GM23338 (cell line): ENCODE measurements around the gene PITPNC1. TPM values are rescaled to one million over a fixed set of nuclear protein-coding genes. Genes with fewer than 3 reads are reported as not detected.

Experiments
- ATAC-seq: fragments of 200-7000 bp; cut with Tn5 transposase; 3 replicates; pipeline ENCODE4 v1.9.1; 2020
- DNase-seq: peaks from one replicate; pipeline ENCODE4 v3.0.0-alpha.2; 2015; ENCODE audit warnings: low spot score
- H2AFZ ChIP-seq: fragments of 200-600 bp; sonication (generic); 2 replicates; pipeline ENCODE4 v1.8.0; 2016; ENCODE audit warnings: antibody characterized with exemption, mild to moderate bottlenecking, moderate library complexity
- H3F3A ChIP-seq: fragments of 200-600 bp; sonication (generic); replicated peaks from 2 replicates; pipeline ENCODE4 v1.8.0; 2017; ENCODE audit warnings: antibody characterized with exemption, mixed run types, low read depth
- H3K27ac ChIP-seq: fragments of 200-600 bp; sonication (generic); 2 replicates; pipeline ENCODE4 v1.6.1; 2016; ENCODE audit warnings: low read depth
- H3K27me3 ChIP-seq: fragments of 200-600 bp; sonication (generic); 2 replicates; pipeline ENCODE4 v1.8.0; 2016; ENCODE audit warnings: mild to moderate bottlenecking, mixed run types, moderate library complexity; ENCODE audit not compliant: insufficient read depth
- H3K36me3 ChIP-seq: fragments of 200-600 bp; sonication (generic); 2 replicates; pipeline ENCODE4 v1.8.0; 2016; ENCODE audit warnings: mild to moderate bottlenecking; ENCODE audit not compliant: insufficient read depth
- H3K4me1 ChIP-seq: fragments of 200-600 bp; sonication (generic); 2 replicates; pipeline ENCODE4 v1.8.0; 2016; ENCODE audit warnings: mild to moderate bottlenecking, moderate library complexity; ENCODE audit not compliant: insufficient read depth
- H3K4me2 ChIP-seq: fragments of 200-600 bp; sonication (generic); 2 replicates; pipeline ENCODE4 v1.7.1; 2017; ENCODE audit warnings: mixed run types
- H3K4me3 ChIP-seq: fragments of 200-600 bp; sonication (generic); 2 replicates; pipeline ENCODE4 v1.6.1; 2016; ENCODE audit warnings: mixed run types
- H3K79me2 ChIP-seq: fragments of 200-600 bp; sonication (generic); replicated peaks from 2 replicates; pipeline ENCODE4 v1.8.0; 2017; ENCODE audit warnings: mild to moderate bottlenecking; ENCODE audit not compliant: insufficient read depth
- H3K9me2 ChIP-seq: fragments of 200-600 bp; sonication (generic); 2 replicates; pipeline ENCODE4 v1.8.0; 2017; ENCODE audit not compliant: insufficient read depth
- H4K20me1 ChIP-seq: fragments of 200-600 bp; sonication (generic); replicated peaks from 2 replicates; pipeline ENCODE4 v1.8.0; 2017; ENCODE audit warnings: mild to moderate bottlenecking; ENCODE audit not compliant: insufficient read depth
- H3K27ac Mint-ChIP-seq: 2 replicates; pipeline ENCODE4 v1.8.0; 2020; ENCODE audit warnings: inconsistent platforms, mild to moderate bottlenecking, moderate library complexity, mixed read lengths
- H3K27me3 Mint-ChIP-seq: 3 replicates; pipeline ENCODE4 v1.8.0; 2022; ENCODE audit warnings: low read depth, mild to moderate bottlenecking, moderate library complexity, mixed read lengths, inconsistent platforms; ENCODE audit not compliant: insufficient read depth, poor library complexity
- H3K36me3 Mint-ChIP-seq: 3 replicates; pipeline ENCODE4 v1.8.0; 2021; ENCODE audit warnings: low read depth, mild to moderate bottlenecking, inconsistent platforms, moderate library complexity, mixed read lengths
- H3K4me1 Mint-ChIP-seq: 3 replicates; pipeline ENCODE4 v1.8.0; 2020; ENCODE audit warnings: mild to moderate bottlenecking, inconsistent platforms, mixed read lengths
- H3K4me3 Mint-ChIP-seq: 3 replicates; pipeline ENCODE4 v1.8.0; 2021; ENCODE audit warnings: moderate library complexity, mild to moderate bottlenecking, inconsistent platforms, mixed read lengths
- H3K9me3 Mint-ChIP-seq: 3 replicates; pipeline ENCODE4 v1.8.0; 2020; ENCODE audit warnings: moderate library complexity, mild to moderate bottlenecking, inconsistent platforms, mixed read lengths
- CREB1 ChIP-seq: fragments of 250-450 bp; sonication (Bioruptor Pico); IDR thresholded peaks from 2 replicates; pipeline ENCODE4 v1.5.0; 2020; ENCODE audit warnings: low read depth, mild to moderate bottlenecking, moderate library complexity
- CTCF ChIP-seq, 2 experiments: fragments of 200-600 bp in 1 of 2; sonication (generic) in 1 of 2; conservative IDR thresholded peaks; 2 replicates each; pipeline versions ENCODE4 v1.5.1 to v1.6.1; 2016 to 2017; ENCODE audit warnings: antibody characterized with exemption in 2 of 2, low read depth in 2 of 2, mild to moderate bottlenecking in 2 of 2, moderate library complexity in 1 of 2
- EZH2 ChIP-seq: fragments of 200-600 bp; sonication (generic); IDR thresholded peaks from one replicate; pipeline ENCODE4 v1.8.0; 2017; ENCODE audit warnings: antibody characterized with exemption, mild to moderate bottlenecking, low read depth; ENCODE audit not compliant: unreplicated experiment
- EZH2phosphoT487 ChIP-seq: fragments of 200-600 bp; sonication (generic); IDR thresholded peaks from one replicate; pipeline ENCODE4 v1.8.1; 2018; ENCODE audit warnings: antibody characterized with exemption; ENCODE audit not compliant: unreplicated experiment
- JUNB ChIP-seq: IDR thresholded peaks from one replicate; pipeline ENCODE4 v1.6.1; 2016; ENCODE audit warnings: antibody characterized with exemption; ENCODE audit not compliant: unreplicated experiment
- NANOG ChIP-seq: IDR thresholded peaks from 2 replicates; pipeline ENCODE4 v1.6.1; 2016; ENCODE audit warnings: antibody characterized with exemption, borderline replicate concordance
- POLR2AphosphoS5 ChIP-seq: IDR thresholded peaks from 2 replicates; pipeline ENCODE4 v1.6.1; 2016; ENCODE audit warnings: antibody characterized with exemption, low read depth
- STAT1 ChIP-seq: IDR thresholded peaks from one replicate; pipeline ENCODE4 v1.6.1; 2016; ENCODE audit warnings: antibody characterized with exemption; ENCODE audit not compliant: unreplicated experiment
- ZNF114 ChIP-seq: fragments of 250-450 bp; sonication (Bioruptor Pico); IDR thresholded peaks from 2 replicates; pipeline ENCODE4 v1.5.0; 2020; ENCODE audit warnings: mild to moderate bottlenecking, moderate library complexity
- ZNF331 ChIP-seq: fragments of 250-450 bp; sonication (Bioruptor Pico); IDR thresholded peaks from 2 replicates; pipeline ENCODE4 v1.5.0; 2020; ENCODE audit warnings: low read depth, mild to moderate bottlenecking, moderate library complexity
- polyA plus RNA-seq: library from polyadenylated mRNA; unstranded; fragments of >200 nt; fragmentation: Nextera tagmentation; extraction: Ambion mirVana; gene quantifications from 2 replicates; pipeline ENCODE4 v1.2.1, GENCODE V29; 2016
- total RNA-seq: library from RNA; depleted of rRNA; stranded (reverse); fragments of >200 nt; shearing (Covaris generic); gene quantifications from 2 replicates; pipeline ENCODE4 v1.2.3, GENCODE V29; 2014
- TF ChIP-seq, protein P1 (sequence below): IDR thresholded peaks from one replicate; pipeline ENCODE4 v1.6.1; 2018; ENCODE audit warnings: antibody characterized with exemption; ENCODE audit not compliant: unreplicated experiment
- TF ChIP-seq, protein P2 (sequence below): fragments of 250-450 bp; sonication (Bioruptor Pico); IDR thresholded peaks from 2 replicates; pipeline ENCODE4 v1.5.0; 2020; ENCODE audit warnings: mild to moderate bottlenecking, moderate library complexity
- TF ChIP-seq, protein P3 (sequence below): IDR thresholded peaks from 2 replicates; pipeline ENCODE4 v1.6.1; 2016; ENCODE audit warnings: antibody characterized with exemption

The PITPNC1 gene
- total and polyA plus RNA-seq, 2 experiments from 2014 or later, result 23.0 to 32.6 TPM

DNA sequence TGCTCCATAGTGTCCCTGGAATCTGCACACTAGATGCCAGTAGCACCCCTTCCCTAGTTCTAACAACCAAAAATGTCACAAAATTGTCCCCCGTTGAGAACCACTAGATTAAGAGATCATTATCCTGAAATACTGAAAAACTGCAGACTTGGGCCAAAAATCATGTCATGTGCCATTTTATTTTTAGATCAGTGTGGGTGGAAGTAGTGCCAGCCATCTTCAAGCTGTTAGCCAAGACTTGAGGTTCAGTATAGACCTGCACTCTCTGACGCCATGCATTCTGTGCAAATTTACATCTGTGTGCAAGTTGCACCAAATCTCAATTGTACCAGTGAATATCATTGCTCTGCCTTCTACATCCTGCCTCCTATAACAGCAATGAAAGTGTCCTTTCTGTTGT is 309.2 kb downstream of the PITPNC1 start:
- Histone ChIP-seq H3K79me2 (no peaks in the 10 kb centered on the region), H2AFZ (no peak overlapping the region), H3K4me1 (peaks cover 4% of the 10 kb centered on the region), H3K4me2 (no peak overlapping the region), H3K9me2 (no peaks in the 10 kb centered on the region), H3K4me3 (no peak overlapping the region), H3K36me3 (no peaks in the 10 kb centered on the region), H4K20me1 (no peaks in the 10 kb centered on the region), H3K27me3 (no peaks in the 10 kb centered on the region), H3F3A (no peaks in the 10 kb centered on the region; the same call in 1 of the 2 replicates), H3K27ac (no peak overlapping the region)
- no peak for DNase-seq
- Mint-ChIP-seq H3K9me3 (no peaks in the 10 kb centered on the region), H3K36me3 (no peaks in the 10 kb centered on the region), H3K27me3 (no peaks in the 10 kb centered on the region), H3K4me1 (peaks cover 12% of the 10 kb centered on the region), H3K4me3 (no peak overlapping the region), H3K27ac (no peak overlapping the region)
- no peak for TF ChIP-seq POLR2AphosphoS5
- no peak for TF ChIP-seq CREB1 (CRISPR knock-in tag)
- TF ChIP-seq, protein P1, sequence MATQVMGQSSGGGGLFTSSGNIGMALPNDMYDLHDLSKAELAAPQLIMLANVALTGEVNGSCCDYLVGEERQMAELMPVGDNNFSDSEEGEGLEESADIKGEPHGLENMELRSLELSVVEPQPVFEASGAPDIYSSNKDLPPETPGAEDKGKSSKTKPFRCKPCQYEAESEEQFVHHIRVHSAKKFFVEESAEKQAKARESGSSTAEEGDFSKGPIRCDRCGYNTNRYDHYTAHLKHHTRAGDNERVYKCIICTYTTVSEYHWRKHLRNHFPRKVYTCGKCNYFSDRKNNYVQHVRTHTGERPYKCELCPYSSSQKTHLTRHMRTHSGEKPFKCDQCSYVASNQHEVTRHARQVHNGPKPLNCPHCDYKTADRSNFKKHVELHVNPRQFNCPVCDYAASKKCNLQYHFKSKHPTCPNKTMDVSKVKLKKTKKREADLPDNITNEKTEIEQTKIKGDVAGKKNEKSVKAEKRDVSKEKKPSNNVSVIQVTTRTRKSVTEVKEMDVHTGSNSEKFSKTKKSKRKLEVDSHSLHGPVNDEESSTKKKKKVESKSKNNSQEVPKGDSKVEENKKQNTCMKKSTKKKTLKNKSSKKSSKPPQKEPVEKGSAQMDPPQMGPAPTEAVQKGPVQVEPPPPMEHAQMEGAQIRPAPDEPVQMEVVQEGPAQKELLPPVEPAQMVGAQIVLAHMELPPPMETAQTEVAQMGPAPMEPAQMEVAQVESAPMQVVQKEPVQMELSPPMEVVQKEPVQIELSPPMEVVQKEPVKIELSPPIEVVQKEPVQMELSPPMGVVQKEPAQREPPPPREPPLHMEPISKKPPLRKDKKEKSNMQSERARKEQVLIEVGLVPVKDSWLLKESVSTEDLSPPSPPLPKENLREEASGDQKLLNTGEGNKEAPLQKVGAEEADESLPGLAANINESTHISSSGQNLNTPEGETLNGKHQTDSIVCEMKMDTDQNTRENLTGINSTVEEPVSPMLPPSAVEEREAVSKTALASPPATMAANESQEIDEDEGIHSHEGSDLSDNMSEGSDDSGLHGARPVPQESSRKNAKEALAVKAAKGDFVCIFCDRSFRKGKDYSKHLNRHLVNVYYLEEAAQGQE, result no peak
- no peak for TF ChIP-seq ZNF331 (CRISPR knock-in tag)
- TF ChIP-seq STAT1, result no peak
- TF ChIP-seq, protein P2, sequence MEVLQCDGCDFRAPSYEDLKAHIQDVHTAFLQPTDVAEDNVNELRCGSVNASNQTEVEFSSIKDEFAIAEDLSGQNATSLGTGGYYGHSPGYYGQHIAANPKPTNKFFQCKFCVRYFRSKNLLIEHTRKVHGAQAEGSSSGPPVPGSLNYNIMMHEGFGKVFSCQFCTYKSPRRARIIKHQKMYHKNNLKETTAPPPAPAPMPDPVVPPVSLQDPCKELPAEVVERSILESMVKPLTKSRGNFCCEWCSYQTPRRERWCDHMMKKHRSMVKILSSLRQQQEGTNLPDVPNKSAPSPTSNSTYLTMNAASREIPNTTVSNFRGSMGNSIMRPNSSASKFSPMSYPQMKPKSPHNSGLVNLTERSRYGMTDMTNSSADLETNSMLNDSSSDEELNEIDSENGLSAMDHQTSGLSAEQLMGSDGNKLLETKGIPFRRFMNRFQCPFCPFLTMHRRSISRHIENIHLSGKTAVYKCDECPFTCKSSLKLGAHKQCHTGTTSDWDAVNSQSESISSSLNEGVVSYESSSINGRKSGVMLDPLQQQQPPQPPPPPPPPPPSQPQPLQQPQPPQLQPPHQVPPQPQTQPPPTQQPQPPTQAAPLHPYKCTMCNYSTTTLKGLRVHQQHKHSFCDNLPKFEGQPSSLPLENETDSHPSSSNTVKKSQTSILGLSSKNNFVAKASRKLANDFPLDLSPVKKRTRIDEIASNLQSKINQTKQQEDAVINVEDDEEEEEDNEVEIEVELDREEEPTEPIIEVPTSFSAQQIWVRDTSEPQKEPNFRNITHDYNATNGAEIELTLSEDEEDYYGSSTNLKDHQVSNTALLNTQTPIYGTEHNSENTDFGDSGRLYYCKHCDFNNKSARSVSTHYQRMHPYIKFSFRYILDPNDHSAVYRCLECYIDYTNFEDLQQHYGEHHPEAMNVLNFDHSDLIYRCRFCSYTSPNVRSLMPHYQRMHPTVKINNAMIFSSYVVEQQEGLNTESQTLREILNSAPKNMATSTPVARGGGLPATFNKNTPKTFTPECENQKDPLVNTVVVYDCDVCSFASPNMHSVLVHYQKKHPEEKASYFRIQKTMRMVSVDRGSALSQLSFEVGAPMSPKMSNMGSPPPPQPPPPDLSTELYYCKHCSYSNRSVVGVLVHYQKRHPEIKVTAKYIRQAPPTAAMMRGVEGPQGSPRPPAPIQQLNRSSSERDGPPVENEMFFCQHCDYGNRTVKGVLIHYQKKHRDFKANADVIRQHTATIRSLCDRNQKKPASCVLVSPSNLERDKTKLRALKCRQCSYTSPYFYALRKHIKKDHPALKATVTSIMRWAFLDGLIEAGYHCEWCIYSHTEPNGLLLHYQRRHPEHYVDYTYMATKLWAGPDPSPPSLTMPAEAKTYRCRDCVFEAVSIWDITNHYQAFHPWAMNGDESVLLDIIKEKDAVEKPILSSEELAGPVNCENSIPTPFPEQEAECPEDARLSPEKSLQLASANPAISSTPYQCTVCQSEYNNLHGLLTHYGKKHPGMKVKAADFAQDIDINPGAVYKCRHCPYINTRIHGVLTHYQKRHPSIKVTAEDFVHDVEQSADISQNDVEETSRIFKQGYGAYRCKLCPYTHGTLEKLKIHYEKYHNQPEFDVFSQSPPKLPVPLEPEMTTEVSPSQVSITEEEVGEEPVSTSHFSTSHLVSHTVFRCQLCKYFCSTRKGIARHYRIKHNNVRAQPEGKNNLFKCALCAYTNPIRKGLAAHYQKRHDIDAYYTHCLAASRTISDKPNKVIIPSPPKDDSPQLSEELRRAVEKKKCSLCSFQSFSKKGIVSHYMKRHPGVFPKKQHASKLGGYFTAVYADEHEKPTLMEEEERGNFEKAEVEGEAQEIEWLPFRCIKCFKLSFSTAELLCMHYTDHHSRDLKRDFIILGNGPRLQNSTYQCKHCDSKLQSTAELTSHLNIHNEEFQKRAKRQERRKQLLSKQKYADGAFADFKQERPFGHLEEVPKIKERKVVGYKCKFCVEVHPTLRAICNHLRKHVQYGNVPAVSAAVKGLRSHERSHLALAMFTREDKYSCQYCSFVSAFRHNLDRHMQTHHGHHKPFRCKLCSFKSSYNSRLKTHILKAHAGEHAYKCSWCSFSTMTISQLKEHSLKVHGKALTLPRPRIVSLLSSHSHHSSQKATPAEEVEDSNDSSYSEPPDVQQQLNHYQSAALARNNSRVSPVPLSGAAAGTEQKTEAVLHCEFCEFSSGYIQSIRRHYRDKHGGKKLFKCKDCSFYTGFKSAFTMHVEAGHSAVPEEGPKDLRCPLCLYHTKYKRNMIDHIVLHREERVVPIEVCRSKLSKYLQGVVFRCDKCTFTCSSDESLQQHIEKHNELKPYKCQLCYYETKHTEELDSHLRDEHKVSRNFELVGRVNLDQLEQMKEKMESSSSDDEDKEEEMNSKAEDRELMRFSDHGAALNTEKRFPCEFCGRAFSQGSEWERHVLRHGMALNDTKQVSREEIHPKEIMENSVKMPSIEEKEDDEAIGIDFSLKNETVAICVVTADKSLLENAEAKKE (CRISPR knock-in tag), result no peak
- no peak for TF ChIP-seq NANOG
- no peak for TF ChIP-seq EZH2
- TF ChIP-seq, protein P3, sequence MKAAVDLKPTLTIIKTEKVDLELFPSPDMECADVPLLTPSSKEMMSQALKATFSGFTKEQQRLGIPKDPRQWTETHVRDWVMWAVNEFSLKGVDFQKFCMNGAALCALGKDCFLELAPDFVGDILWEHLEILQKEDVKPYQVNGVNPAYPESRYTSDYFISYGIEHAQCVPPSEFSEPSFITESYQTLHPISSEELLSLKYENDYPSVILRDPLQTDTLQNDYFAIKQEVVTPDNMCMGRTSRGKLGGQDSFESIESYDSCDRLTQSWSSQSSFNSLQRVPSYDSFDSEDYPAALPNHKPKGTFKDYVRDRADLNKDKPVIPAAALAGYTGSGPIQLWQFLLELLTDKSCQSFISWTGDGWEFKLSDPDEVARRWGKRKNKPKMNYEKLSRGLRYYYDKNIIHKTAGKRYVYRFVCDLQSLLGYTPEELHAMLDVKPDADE, result no peak
- no peak for TF ChIP-seq JUNB
- no peak for TF ChIP-seq CTCF (conservative IDR thresholded peaks at IDR 0.05; ENCODE audit: low read depth in 2 of 2)
- TF ChIP-seq ZNF114 (CRISPR knock-in tag), result no peak
- TF ChIP-seq EZH2phosphoT487, result no peak
- no peak for ATAC-seq
